A673 (cell line): Measurements from ENCODE around the gene FBXO9. TPM values are rescaled to one million over a fixed set of nuclear protein-coding genes. Genes with fewer than 3 reads are reported as not detected.

ENCODE experiments used
- BruUV-seq: library from RNA; stranded (reverse); fragments of 400-500 nt; replicated peaks from 2 replicates; lab custom pipeline; 2021; lab: Mats Ljungman, UMichigan
- CTCF ChIA-PET: fragments of 300-600 bp; sonication (Branson Sonifier 250); formaldehyde crosslinking; loops from one replicate; lab custom pipeline; 2022; ENCODE audit warnings: antibody characterized with exemption; lab: Charles Lee
- POLR2A ChIA-PET: fragments of 300-600 bp; sonication (Branson Sonifier 250); formaldehyde crosslinking; loops from one replicate; lab custom pipeline; 2022; ENCODE audit warnings: antibody characterized with exemption; ENCODE audit not compliant: low non-redundant PET; lab: Charles Lee
- DNase-seq: peaks from one replicate; pipeline ENCODE4 v3.0.0-alpha.2; 2015; ENCODE audit warnings: low spot score
- H3K27ac ChIP-seq: fragments of 200-600 bp; sonication (generic); 2 replicates; pipeline ENCODE4 v1.5.1; 2016; ENCODE audit warnings: mixed run types, low read depth, mild to moderate bottlenecking, mixed read lengths, antibody characterized with exemption, low read length; ENCODE audit not compliant: poor library complexity, severe bottlenecking
- H3K27me3 ChIP-seq: fragments of 200-600 bp; sonication (generic); replicated peaks from 2 replicates; pipeline ENCODE4 v1.6.1; 2017; ENCODE audit warnings: mixed run types, low read depth, mild to moderate bottlenecking, mixed read lengths, antibody characterized with exemption, low read length; ENCODE audit not compliant: insufficient read depth, poor library complexity
- H3K36me3 ChIP-seq: fragments of 200-600 bp; sonication (generic); 2 replicates; pipeline ENCODE4 v1.6.1; 2016; ENCODE audit warnings: mixed run types, mild to moderate bottlenecking, mixed read lengths, antibody characterized with exemption, low read length; ENCODE audit not compliant: insufficient read depth, poor library complexity, severe bottlenecking
- H3K4me1 ChIP-seq: fragments of 200-600 bp; sonication (generic); 2 replicates; pipeline ENCODE4 v1.6.1; 2017; ENCODE audit warnings: mixed run types, mild to moderate bottlenecking, mixed read lengths, antibody characterized with exemption, low read length; ENCODE audit not compliant: insufficient read depth, poor library complexity, severe bottlenecking
- H3K4me3 ChIP-seq: fragments of 200-600 bp; sonication (generic); 2 replicates; pipeline ENCODE4 v1.5.1; 2016; ENCODE audit warnings: low read depth, mixed run types, mild to moderate bottlenecking, mixed read lengths, low read length; ENCODE audit not compliant: poor library complexity, severe bottlenecking
- H3K9me3 ChIP-seq: fragments of 200-600 bp; sonication (generic); 2 replicates; pipeline ENCODE4 v1.6.1; 2016; ENCODE audit warnings: mixed run types, low read depth, mild to moderate bottlenecking, mixed read lengths, antibody characterized with exemption, low read length; ENCODE audit not compliant: poor library complexity, severe bottlenecking
- CTCF ChIP-seq: fragments of 300-800, 200-600 bp; sonication (generic); conservative IDR thresholded peaks from 2 replicates; pipeline ENCODE4 v1.5.1; 2017; ENCODE audit warnings: low read depth, mild to moderate bottlenecking, antibody characterized with exemption, low read length, moderate library complexity, mixed read lengths
- EZH2 ChIP-seq: fragments of 200-600 bp; sonication (generic); IDR thresholded peaks from 2 replicates; pipeline ENCODE4 v1.6.1; 2017; ENCODE audit warnings: borderline replicate concordance, low read depth, mild to moderate bottlenecking, mixed read lengths, antibody characterized with exemption, low read length; ENCODE audit not compliant: poor library complexity, severe bottlenecking
- intact Hi-C: fragments of 100-400 bp; cut with micrococcal nuclease; formaldehyde crosslinking; loops from one replicate; pipeline ENCODE4 v1.10.0; 2022; ENCODE audit not compliant: unreplicated experiment
- total RNA-seq: library from RNA; stranded (reverse); gene quantifications from 2 replicates; pipeline ENCODE4 v1.2.3, GENCODE V29; 2021

The FBXO9 gene
- total RNA-seq, 1 experiment from 2014 or later, result 76.7 TPM

- intact Hi-C loops, result loop anchor here (5.0 kb wide), 1 partner anchor 46 kb away; the partner anchor contains the start of gene GSTA4
- peak; percentile 89 for DNase-seq
- CTCF ChIA-PET, result interaction anchor here (0.5 to 1.3 kb wide), 3 partner anchors 47 to 672 kb away, joined by 5 to 6 read pairs (median 5); no protein-coding TSS in a partner anchor
- TF ChIP-seq CTCF (no peak), EZH2 (no peak)
- no TSS peak for BruUV-seq
- Histone ChIP-seq H3K9me3 (no peaks in the 10 kb centered on the region), H3K4me3 (no peak overlapping the region), H3K27ac (peak overlapping the region; percentile 45), H3K4me1 (peaks cover 29% of the 10 kb centered on the region), H3K36me3 (no peaks in the 10 kb centered on the region), H3K27me3 (no peaks in the 10 kb centered on the region)
- POLR2A ChIA-PET, result interaction anchor here (0.6 kb wide), 1 partner anchor 12 kb away, joined by 4 read pairs; no protein-coding TSS in a partner anchor
These were observed 21.6 kb upstream of the FBXO9 start for GRCh38 chr6:53043581-53043980.

- no TSS peak for BruUV-seq
- no peaks in the 10 kb centered on the region for H3K36me3 ChIP-seq
- no peak overlapping the region for H3K4me3 ChIP-seq
- peak overlapping the region; percentile 45 for H3K27ac ChIP-seq
- intact Hi-C loops, result loop anchor here (5.0 kb wide), 1 partner anchor 47 kb away; the partner anchor contains the start of gene GSTA4
- H3K27me3 ChIP-seq, result no peaks in the 10 kb centered on the region
- POLR2A ChIA-PET, result no interaction called here
- CTCF ChIA-PET, result interaction anchor here (0.5 to 1.3 kb wide), 3 partner anchors 48 to 672 kb away, joined by 5 to 6 read pairs (median 5); no protein-coding TSS in a partner anchor
- H3K4me1 ChIP-seq, result peaks cover 29% of the 10 kb centered on the region
- H3K9me3 ChIP-seq, result no peaks in the 10 kb centered on the region
- peak; percentile 81 for DNase-seq
- TF ChIP-seq EZH2, result no peak
These were observed 21.1 kb upstream of the FBXO9 start for GRCh38 chr6:53044071-53044470.

- no peaks in the 10 kb centered on the region for H3K27me3 ChIP-seq
- peaks cover 29% of the 10 kb centered on the region for H3K4me1 ChIP-seq
- TF ChIP-seq CTCF (no peak), EZH2 (no peak)
- no peak overlapping the region for H3K4me3 ChIP-seq
- H3K9me3 ChIP-seq, result no peaks in the 10 kb centered on the region
- intact Hi-C loops, result loop anchor here (5.0 kb wide), 1 partner anchor 47 kb away; the partner anchor contains the start of gene GSTA4
- CTCF ChIA-PET, result no interaction called here
- no peak for DNase-seq
- POLR2A ChIA-PET, result no interaction called here
- BruUV-seq, result no TSS peak
- H3K27ac ChIP-seq, result no peak overlapping the region
- H3K36me3 ChIP-seq, result no peaks in the 10 kb centered on the region
These were observed 20.6 kb upstream of the FBXO9 start for GRCh38 chr6:53044572-53044971.
